GM23338 (cell line): Measurements from ENCODE around the gene GLB1L3. TPM values are rescaled to one million over a fixed set of nuclear protein-coding genes. Genes with fewer than 3 reads are reported as not detected.

ENCODE experiments used
- ATAC-seq: fragments of 200-7000 bp; cut with Tn5 transposase; 3 replicates; pipeline ENCODE4 v1.9.1; 2020
- DNase-seq: peaks from one replicate; pipeline ENCODE4 v3.0.0-alpha.2; 2015; ENCODE audit warnings: low spot score
- H2AFZ ChIP-seq: fragments of 200-600 bp; sonication (generic); 2 replicates; pipeline ENCODE4 v1.8.0; 2016; ENCODE audit warnings: antibody characterized with exemption, mild to moderate bottlenecking, moderate library complexity
- H3F3A ChIP-seq: fragments of 200-600 bp; sonication (generic); replicated peaks from 2 replicates; pipeline ENCODE4 v1.8.0; 2017; ENCODE audit warnings: antibody characterized with exemption, mixed run types, low read depth
- H3K27ac ChIP-seq: fragments of 200-600 bp; sonication (generic); 2 replicates; pipeline ENCODE4 v1.6.1; 2016; ENCODE audit warnings: low read depth
- H3K27me3 ChIP-seq: fragments of 200-600 bp; sonication (generic); 2 replicates; pipeline ENCODE4 v1.8.0; 2016; ENCODE audit warnings: mild to moderate bottlenecking, mixed run types, moderate library complexity; ENCODE audit not compliant: insufficient read depth
- H3K36me3 ChIP-seq: fragments of 200-600 bp; sonication (generic); 2 replicates; pipeline ENCODE4 v1.8.0; 2016; ENCODE audit warnings: mild to moderate bottlenecking; ENCODE audit not compliant: insufficient read depth
- H3K4me1 ChIP-seq: fragments of 200-600 bp; sonication (generic); 2 replicates; pipeline ENCODE4 v1.8.0; 2016; ENCODE audit warnings: mild to moderate bottlenecking, moderate library complexity; ENCODE audit not compliant: insufficient read depth
- H3K4me2 ChIP-seq: fragments of 200-600 bp; sonication (generic); 2 replicates; pipeline ENCODE4 v1.7.1; 2017; ENCODE audit warnings: mixed run types
- H3K4me3 ChIP-seq: fragments of 200-600 bp; sonication (generic); 2 replicates; pipeline ENCODE4 v1.6.1; 2016; ENCODE audit warnings: mixed run types
- H3K79me2 ChIP-seq: fragments of 200-600 bp; sonication (generic); replicated peaks from 2 replicates; pipeline ENCODE4 v1.8.0; 2017; ENCODE audit warnings: mild to moderate bottlenecking; ENCODE audit not compliant: insufficient read depth
- H3K9me2 ChIP-seq: fragments of 200-600 bp; sonication (generic); 2 replicates; pipeline ENCODE4 v1.8.0; 2017; ENCODE audit not compliant: insufficient read depth
- H4K20me1 ChIP-seq: fragments of 200-600 bp; sonication (generic); replicated peaks from 2 replicates; pipeline ENCODE4 v1.8.0; 2017; ENCODE audit warnings: mild to moderate bottlenecking; ENCODE audit not compliant: insufficient read depth
- H3K27ac Mint-ChIP-seq: 2 replicates; pipeline ENCODE4 v1.8.0; 2020; ENCODE audit warnings: inconsistent platforms, mild to moderate bottlenecking, moderate library complexity, mixed read lengths
- H3K27me3 Mint-ChIP-seq: 3 replicates; pipeline ENCODE4 v1.8.0; 2022; ENCODE audit warnings: low read depth, mild to moderate bottlenecking, moderate library complexity, mixed read lengths, inconsistent platforms; ENCODE audit not compliant: insufficient read depth, poor library complexity
- H3K36me3 Mint-ChIP-seq: 3 replicates; pipeline ENCODE4 v1.8.0; 2021; ENCODE audit warnings: low read depth, mild to moderate bottlenecking, inconsistent platforms, moderate library complexity, mixed read lengths
- H3K4me1 Mint-ChIP-seq: 3 replicates; pipeline ENCODE4 v1.8.0; 2020; ENCODE audit warnings: mild to moderate bottlenecking, inconsistent platforms, mixed read lengths
- H3K4me3 Mint-ChIP-seq: 3 replicates; pipeline ENCODE4 v1.8.0; 2021; ENCODE audit warnings: moderate library complexity, mild to moderate bottlenecking, inconsistent platforms, mixed read lengths
- H3K9me3 Mint-ChIP-seq: 3 replicates; pipeline ENCODE4 v1.8.0; 2020; ENCODE audit warnings: moderate library complexity, mild to moderate bottlenecking, inconsistent platforms, mixed read lengths
- CREB1 ChIP-seq: fragments of 250-450 bp; sonication (Bioruptor Pico); IDR thresholded peaks from 2 replicates; pipeline ENCODE4 v1.5.0; 2020; ENCODE audit warnings: low read depth, mild to moderate bottlenecking, moderate library complexity
- CTCF ChIP-seq, 2 experiments: fragments of 200-600 bp in 1 of 2; sonication (generic) in 1 of 2; conservative IDR thresholded peaks; 2 replicates each; pipeline versions ENCODE4 v1.5.1 to v1.6.1; 2016 to 2017; ENCODE audit warnings: antibody characterized with exemption in 2 of 2, low read depth in 2 of 2, mild to moderate bottlenecking in 2 of 2, moderate library complexity in 1 of 2
- ETS1 ChIP-seq: IDR thresholded peaks from 2 replicates; pipeline ENCODE4 v1.6.1; 2016; ENCODE audit warnings: antibody characterized with exemption
- EZH2 ChIP-seq: fragments of 200-600 bp; sonication (generic); IDR thresholded peaks from one replicate; pipeline ENCODE4 v1.8.0; 2017; ENCODE audit warnings: antibody characterized with exemption, mild to moderate bottlenecking, low read depth; ENCODE audit not compliant: unreplicated experiment
- EZH2phosphoT487 ChIP-seq: fragments of 200-600 bp; sonication (generic); IDR thresholded peaks from one replicate; pipeline ENCODE4 v1.8.1; 2018; ENCODE audit warnings: antibody characterized with exemption; ENCODE audit not compliant: unreplicated experiment
- JUNB ChIP-seq: IDR thresholded peaks from one replicate; pipeline ENCODE4 v1.6.1; 2016; ENCODE audit warnings: antibody characterized with exemption; ENCODE audit not compliant: unreplicated experiment
- NANOG ChIP-seq: IDR thresholded peaks from 2 replicates; pipeline ENCODE4 v1.6.1; 2016; ENCODE audit warnings: antibody characterized with exemption, borderline replicate concordance
- POLR2AphosphoS5 ChIP-seq: IDR thresholded peaks from 2 replicates; pipeline ENCODE4 v1.6.1; 2016; ENCODE audit warnings: antibody characterized with exemption, low read depth
- REST ChIP-seq: IDR thresholded peaks from one replicate; pipeline ENCODE4 v1.6.1; 2018; ENCODE audit warnings: antibody characterized with exemption; ENCODE audit not compliant: unreplicated experiment
- STAT1 ChIP-seq: IDR thresholded peaks from one replicate; pipeline ENCODE4 v1.6.1; 2016; ENCODE audit warnings: antibody characterized with exemption; ENCODE audit not compliant: unreplicated experiment
- ZNF114 ChIP-seq: fragments of 250-450 bp; sonication (Bioruptor Pico); IDR thresholded peaks from 2 replicates; pipeline ENCODE4 v1.5.0; 2020; ENCODE audit warnings: mild to moderate bottlenecking, moderate library complexity
- ZNF331 ChIP-seq: fragments of 250-450 bp; sonication (Bioruptor Pico); IDR thresholded peaks from 2 replicates; pipeline ENCODE4 v1.5.0; 2020; ENCODE audit warnings: low read depth, mild to moderate bottlenecking, moderate library complexity
- polyA plus RNA-seq: library from polyadenylated mRNA; unstranded; fragments of >200 nt; fragmentation: Nextera tagmentation; extraction: Ambion mirVana; gene quantifications from 2 replicates; pipeline ENCODE4 v1.2.1, GENCODE V29; 2016
- total RNA-seq: library from RNA; depleted of rRNA; stranded (reverse); fragments of >200 nt; shearing (Covaris generic); gene quantifications from 2 replicates; pipeline ENCODE4 v1.2.3, GENCODE V29; 2014

Gene GLB1L3
- total and polyA plus RNA-seq, 2 experiments from 2014 or later: 28.8 to 33.1 TPM

- TF ChIP-seq ETS1 (no peak), EZH2phosphoT487 (no peak), CREB1 (CRISPR knock-in tag) (no peak), JUNB (no peak), STAT1 (no peak), ZNF114 (no peak)
Measured at GRCh38 chr11:134294664-134295063, 18.5 kb downstream of the GLB1L3 start (continued).

GRCh38 chr11:134312223-134312622 is 36.0 kb downstream of the GLB1L3 start:
- no peaks in the 10 kb centered on the region for H3K9me2 ChIP-seq
- no peak for DNase-seq
- peak overlapping the region; percentile 34; the same call in 1 of the 2 replicates for H3K27ac Mint-ChIP-seq
- peaks cover 4% of the 10 kb centered on the region for H3K27me3 Mint-ChIP-seq
- no peaks in the 10 kb centered on the region for H3K27me3 ChIP-seq
- no peak overlapping the region for H2AFZ ChIP-seq
- no peak overlapping the region for H3K4me3 ChIP-seq
- H3K4me3 Mint-ChIP-seq: no peak overlapping the region
- no peak; the same call in 2 of the 3 replicates for ATAC-seq
- H3K79me2 ChIP-seq: no peaks in the 10 kb centered on the region
- no peak overlapping the region for H3K4me2 ChIP-seq
- peaks cover 8% of the 10 kb centered on the region for H3K36me3 ChIP-seq
- H3K4me1 ChIP-seq: no peaks in the 10 kb centered on the region
- H3K36me3 Mint-ChIP-seq: peaks cover 60% of the 10 kb centered on the region
- H3K4me1 Mint-ChIP-seq: peaks cover 6% of the 10 kb centered on the region; the same call in 2 of the 3 replicates
- peaks cover 5% of the 10 kb centered on the region; the same call in 2 of the 3 replicates for H3K9me3 Mint-ChIP-seq
- no peaks in the 10 kb centered on the region for H4K20me1 ChIP-seq
- H3K27ac ChIP-seq: no peak overlapping the region
- TF ChIP-seq POLR2AphosphoS5 (0 out of 2 replicates have a peak, but pooled peaks have one; percentile 24), CREB1 (CRISPR knock-in tag) (no peak), REST (no peak)
- no peaks in the 10 kb centered on the region for H3F3A ChIP-seq

GRCh38 chr11:134312807-134313206 is 36.6 kb downstream of the GLB1L3 start:
- Histone ChIP-seq H3K4me3 (no peak overlapping the region), H4K20me1 (no peaks in the 10 kb centered on the region), H3K4me1 (no peaks in the 10 kb centered on the region), H3K79me2 (no peaks in the 10 kb centered on the region), H3F3A (no peaks in the 10 kb centered on the region), H3K4me2 (no peak overlapping the region), H2AFZ (no peak overlapping the region), H3K27ac (no peak overlapping the region), H3K9me2 (no peaks in the 10 kb centered on the region), H3K36me3 (peaks cover 4% of the 10 kb centered on the region; the same call in 1 of the 2 replicates), H3K27me3 (no peaks in the 10 kb centered on the region)
- Mint-ChIP-seq H3K4me3 (no peak overlapping the region), H3K4me1 (peaks cover 6% of the 10 kb centered on the region; the same call in 2 of the 3 replicates), H3K27me3 (peaks cover 4% of the 10 kb centered on the region), H3K9me3 (peaks cover 8% of the 10 kb centered on the region; the same call in 2 of the 3 replicates), H3K27ac (no peak overlapping the region), H3K36me3 (peaks cover 60% of the 10 kb centered on the region)
- DNase-seq (peak; percentile 22), ATAC-seq (peak; percentile 77)
- TF ChIP-seq EZH2 (no peak), EZH2phosphoT487 (no peak), JUNB (no peak), POLR2AphosphoS5 (no peak), CREB1 (CRISPR knock-in tag) (no peak), ZNF114 (no peak), CTCF (conservative IDR thresholded peaks at IDR 0.05; ENCODE audit: low read depth in 2 of 2) (no peak), NANOG (no peak), STAT1 (no peak), ETS1 (no peak), ZNF331 (CRISPR knock-in tag) (no peak)
